ENCODE results near the gene BBIP1.

- no peak for TF ChIP-seq E2F1 (CRISPR knock-in tag; IDR thresholded peaks at IDR 0.05)
- TF ChIP-seq ATF6 (CRISPR knock-in tag; IDR thresholded peaks at IDR 0.05): no peak
- no peak for TF ChIP-seq ELF4 (CRISPR knock-in tag; IDR thresholded peaks at IDR 0.05; ENCODE audit: low read depth)
- TF ChIP-seq SMAD4 (CRISPR knock-in tag; IDR thresholded peaks at IDR 0.05): no peak
- TF ChIP-seq CTCF (IDR thresholded peaks at IDR 0.05): no peak
- TF ChIP-seq GABPB1 (CRISPR knock-in tag; IDR thresholded peaks at IDR 0.05): no peak
- no peak for TF ChIP-seq USF1 (CRISPR knock-in tag; IDR thresholded peaks at IDR 0.05)
- TF ChIP-seq MYBL2 (CRISPR knock-in tag; IDR thresholded peaks at IDR 0.05): no peak
- TF ChIP-seq ZBTB21 (CRISPR knock-in tag; IDR thresholded peaks at IDR 0.05; ENCODE audit: borderline replicate concordance): no peak
Measured at GRCh38 chr10:110963162-110963561, 44.2 kb upstream of the BBIP1 start.
